ENCODE results near the gene PRSS8. TPM values are rescaled to one million over a fixed set of nuclear protein-coding genes. Genes with fewer than 3 reads are reported as not detected.
"Not testable (repeated sequence)": the region's sequence is repeated elsewhere in the genome, so short reads cannot be mapped to it uniquely, and the experiment has no call there.

The PRSS8 gene
- total and polyA plus RNA-seq, 3 experiments from 2014 or later = not detected

DNA sequence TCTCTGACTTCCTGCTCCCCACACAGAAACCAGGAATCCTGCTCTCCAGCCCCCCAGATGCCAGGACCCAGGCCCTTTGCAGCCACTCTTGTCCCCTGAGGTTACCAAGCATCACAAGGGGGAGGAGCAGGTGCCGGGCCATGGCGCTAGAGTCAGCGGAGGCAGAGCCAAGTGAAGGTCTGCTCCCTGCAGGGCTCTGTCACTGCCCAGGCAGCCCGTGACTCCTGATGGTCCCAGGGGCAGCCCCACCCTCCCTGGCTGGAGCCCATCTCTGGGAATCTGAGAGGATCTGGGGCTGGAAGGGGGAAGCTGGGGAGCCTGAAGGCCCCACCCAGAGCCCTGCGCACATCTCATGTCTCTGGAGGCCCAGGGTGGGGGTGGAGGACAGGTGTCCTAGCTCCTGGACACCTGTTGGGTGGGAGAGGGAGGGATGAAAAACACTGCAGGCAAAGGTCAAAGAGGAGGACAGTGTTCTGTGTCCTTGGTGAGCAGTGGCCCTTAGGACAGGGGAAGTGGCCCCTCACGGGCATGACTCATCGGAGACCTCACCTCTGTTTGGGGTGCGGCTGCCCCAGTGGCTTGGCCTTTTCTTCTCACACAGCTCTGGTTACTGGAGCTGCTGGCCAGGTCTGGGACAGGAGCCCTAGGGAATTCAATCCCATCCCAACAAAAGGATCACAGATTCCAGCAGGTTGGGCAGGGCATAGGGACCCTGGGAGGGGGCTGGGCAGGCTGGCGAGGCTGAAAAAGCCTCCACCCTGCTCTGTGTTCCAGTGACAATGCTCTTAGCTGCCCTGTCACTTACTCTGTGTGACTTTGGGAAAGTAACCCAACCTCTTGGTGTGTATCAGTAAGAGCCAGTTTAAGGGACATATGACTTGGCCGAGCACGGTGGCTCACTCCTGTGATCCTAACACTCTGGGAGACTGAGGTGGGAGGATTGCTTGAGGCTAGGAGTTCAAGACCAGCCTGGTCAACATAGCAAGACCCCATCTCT lies 14.7 kb upstream of the PRSS8 start, which contains the start of gene PRSS36:
Gene PRSS36, minus strand, starts transcription at position 173 of the 997 bp plus-strand sequence. Its CDS starts 31 bp downstream, at position 142.
- ChIA-PET CTCF (interaction anchor here (1.0 to 2.4 kb wide), 2 partner anchors 8 to 76 kb away, joined by 3 to 12 read pairs; partner anchors contain the start of genes ZNF646 and ZNF668), POLR2A (interaction anchor here (0.6 kb wide), 1 partner anchor 20 kb away, joined by 4 read pairs; no protein-coding TSS in a partner anchor)
- no peak within 1 kb of the TSS for H3K27ac ChIP-seq (ENCODE audit: low read depth, low read length)
- no peak for DNase-seq
- H3K9me3 Mint-ChIP-seq = no peaks in the 10 kb centered on the region
- no peaks in the 10 kb centered on the region for H3K27me3 ChIP-seq (ENCODE audit: insufficient read depth, low read length, poor library complexity, severe bottlenecking)
- no peak within 1 kb of the TSS for H3K4me3 Mint-ChIP-seq
- H3K4me1 Mint-ChIP-seq = no peaks in the 10 kb centered on the region
- peaks cover 0 to 1% of the 10 kb centered on the region in 2 donors for H3K27me3 Mint-ChIP-seq
- H3K4me3 ChIP-seq (ENCODE audit: low read length) = no peak within 1 kb of the TSS
- peaks cover 0 to 1% (median 0%) of the 10 kb centered on the region in 3 donors for H3K36me3 Mint-ChIP-seq
- no peaks in the 10 kb centered on the region for H3K36me3 ChIP-seq (ENCODE audit: insufficient read depth, low read length)
- H3K27ac Mint-ChIP-seq = peak within 1 kb of the TSS in 1 of 8 donors; percentile 64
- no peaks in the 10 kb centered on the region for H3K9me3 ChIP-seq (ENCODE audit: low read length)
- H3K4me1 ChIP-seq (ENCODE audit: insufficient read depth, low read length) = no peaks in the 10 kb centered on the region

GRCh38 chr16:31149332-31149731 lies 13.8 kb upstream of the PRSS8 start:
- H3K27ac Mint-ChIP-seq = no peak overlapping the region
- POLR2A ChIA-PET = no interaction called here
- Histone ChIP-seq H3K4me1 (ENCODE audit: insufficient read depth, low read length) (no peaks in the 10 kb centered on the region), H3K9me3 (ENCODE audit: low read length) (no peaks in the 10 kb centered on the region), H3K27ac (ENCODE audit: low read depth, low read length) (no peak overlapping the region), H3K27me3 (ENCODE audit: insufficient read depth, low read length, poor library complexity, severe bottlenecking) (no peaks in the 10 kb centered on the region), H3K36me3 (ENCODE audit: insufficient read depth, low read length) (no peaks in the 10 kb centered on the region), H3K4me3 (ENCODE audit: low read length) (no peak overlapping the region)
- H3K4me3 Mint-ChIP-seq = no peak overlapping the region
- no peaks in the 10 kb centered on the region for H3K4me1 Mint-ChIP-seq
- peaks cover 0 to 1% (median 0%) of the 10 kb centered on the region in 3 donors for H3K36me3 Mint-ChIP-seq
- CTCF ChIA-PET = interaction anchor here (1.0 kb wide), 1 partner anchor 75 kb away, joined by 3 read pairs; the partner anchor contains the start of genes ZNF646 and ZNF668
- H3K9me3 Mint-ChIP-seq = no peaks in the 10 kb centered on the region
- H3K27me3 Mint-ChIP-seq = peaks cover 0 to 1% of the 10 kb centered on the region in 2 donors
- no peak for DNase-seq

- Histone ChIP-seq H3K27me3 (ENCODE audit: insufficient read depth, low read length, poor library complexity, severe bottlenecking) (no peaks in the 10 kb centered on the region), H3K36me3 (ENCODE audit: insufficient read depth, low read length) (no peaks in the 10 kb centered on the region), H3K4me1 (ENCODE audit: insufficient read depth, low read length) (no peaks in the 10 kb centered on the region), H3K4me3 (ENCODE audit: low read length) (no peak overlapping the region), H3K27ac (ENCODE audit: low read depth, low read length) (no peak overlapping the region), H3K9me3 (ENCODE audit: low read length) (no peaks in the 10 kb centered on the region)
- no peak for DNase-seq
- Mint-ChIP-seq H3K36me3 (peaks cover 0 to 1% (median 0%) of the 10 kb centered on the region in 3 donors), H3K9me3 (no peaks in the 10 kb centered on the region), H3K4me3 (no peak overlapping the region), H3K4me1 (peaks cover 0 to under 1% (median 0%) of the 10 kb centered on the region in 3 donors), H3K27me3 (peaks cover 0 to 1% of the 10 kb centered on the region in 2 donors), H3K27ac (peak overlapping the region in 1 of 8 donors; percentile 64)
- ChIA-PET CTCF (interaction anchor here (0.6 kb wide), 1 partner anchor 293 kb away, joined by 3 read pairs; no protein-coding TSS in a partner anchor), POLR2A (no interaction called here)
Observed at GRCh38 chr16:31148896-31149295, 13.4 kb upstream of the PRSS8 start.

DNA sequence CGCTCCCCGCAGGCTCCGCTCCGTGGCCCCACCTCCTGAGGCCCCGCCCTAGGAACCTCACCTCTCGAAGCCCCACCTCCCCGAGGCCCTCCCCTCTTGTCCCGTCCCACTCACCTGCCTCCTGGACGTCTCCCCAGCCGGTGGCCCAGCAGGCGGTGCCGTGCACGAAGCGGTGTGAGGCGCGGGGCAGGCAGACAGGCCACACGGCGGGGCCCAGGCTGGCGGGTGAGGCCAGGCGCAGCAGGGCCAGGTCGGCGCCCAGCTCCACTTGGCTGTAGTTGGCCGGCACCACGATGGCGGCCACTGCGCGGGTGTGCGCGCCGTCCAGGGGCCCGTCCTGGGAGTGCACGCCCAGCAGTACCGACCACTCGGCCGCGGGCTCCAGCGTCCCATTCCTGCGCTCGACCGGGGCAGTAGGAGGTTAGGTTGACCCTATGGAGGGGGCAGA lies 12.8 kb upstream of the PRSS8 start:
- CTCF ChIA-PET = interaction anchor here (0.6 kb wide), 1 partner anchor 293 kb away, joined by 3 read pairs; no protein-coding TSS in a partner anchor
- DNase-seq = no peak
- Mint-ChIP-seq H3K36me3 (peaks cover 0 to 1% (median 0%) of the 10 kb centered on the region in 3 donors), H3K27ac (no peak overlapping the region), H3K4me3 (no peak overlapping the region), H3K27me3 (peaks cover 0 to 1% of the 10 kb centered on the region in 2 donors), H3K9me3 (no peaks in the 10 kb centered on the region), H3K4me1 (peaks cover 0 to 6% (median 2%) of the 10 kb centered on the region in 3 donors)
- peaks cover 6% of the 10 kb centered on the region for H3K4me1 ChIP-seq (ENCODE audit: insufficient read depth, low read length)
- no peaks in the 10 kb centered on the region for H3K9me3 ChIP-seq (ENCODE audit: low read length)
- H3K27me3 ChIP-seq (ENCODE audit: insufficient read depth, low read length, poor library complexity, severe bottlenecking) = no peaks in the 10 kb centered on the region
- no peak overlapping the region for H3K27ac ChIP-seq (ENCODE audit: low read depth, low read length)
- POLR2A ChIA-PET = no interaction called here
- H3K36me3 ChIP-seq (ENCODE audit: insufficient read depth, low read length) = no peaks in the 10 kb centered on the region
- H3K4me3 ChIP-seq (ENCODE audit: low read length) = no peak overlapping the region

GRCh38 chr16:31147574-31147973 lies 12.0 kb upstream of the PRSS8 start:
- Histone ChIP-seq H3K4me3 (ENCODE audit: low read length) (no peak overlapping the region), H3K9me3 (ENCODE audit: low read length) (no peaks in the 10 kb centered on the region), H3K27me3 (ENCODE audit: insufficient read depth, low read length, poor library complexity, severe bottlenecking) (no peaks in the 10 kb centered on the region), H3K4me1 (ENCODE audit: insufficient read depth, low read length) (peaks cover 12% of the 10 kb centered on the region), H3K36me3 (ENCODE audit: insufficient read depth, low read length) (no peaks in the 10 kb centered on the region), H3K27ac (ENCODE audit: low read depth, low read length) (no peak overlapping the region)
- Mint-ChIP-seq H3K27me3 (peaks cover 0 to 1% of the 10 kb centered on the region in 2 donors), H3K4me1 (peaks cover 0 to 7% (median 2%) of the 10 kb centered on the region in 3 donors), H3K36me3 (peaks cover 0 to 1% (median 0%) of the 10 kb centered on the region in 3 donors), H3K4me3 (no peak overlapping the region), H3K9me3 (no peaks in the 10 kb centered on the region), H3K27ac (no peak overlapping the region)
- ChIA-PET POLR2A (no interaction called here), CTCF (no interaction called here)
- DNase-seq = no peak

GRCh38 chr16:31145398-31145990 lies 10.0 kb upstream of the PRSS8 start:
- peak overlapping the region in 2 of 7 donors; percentile 52 to 64 for H3K4me3 Mint-ChIP-seq
- CTCF ChIA-PET = interaction anchor here (0.7 kb wide), 1 partner anchor 32 kb away, joined by 3 read pairs; no protein-coding TSS in a partner anchor
- Histone ChIP-seq H3K27ac (ENCODE audit: low read depth, low read length) (no peak overlapping the region), H3K27me3 (ENCODE audit: insufficient read depth, low read length, poor library complexity, severe bottlenecking) (no peaks in the 10 kb centered on the region), H3K36me3 (ENCODE audit: insufficient read depth, low read length) (no peaks in the 10 kb centered on the region), H3K4me1 (ENCODE audit: insufficient read depth, low read length) (peaks cover 19% of the 10 kb centered on the region), H3K4me3 (ENCODE audit: low read length) (no peak overlapping the region), H3K9me3 (ENCODE audit: low read length) (no peaks in the 10 kb centered on the region)
- no peak for DNase-seq
- H3K4me1 Mint-ChIP-seq = peaks cover 5 to 14% (median 6%) of the 10 kb centered on the region in 3 donors
- H3K36me3 Mint-ChIP-seq = peaks cover 0 to 1% (median 0%) of the 10 kb centered on the region in 3 donors
- POLR2A ChIA-PET = interaction anchor here (0.6 kb wide), 1 partner anchor 160 kb away, joined by 9 read pairs; no protein-coding TSS in a partner anchor
- no peak overlapping the region for H3K27ac Mint-ChIP-seq
- peaks cover 0 to 1% of the 10 kb centered on the region in 2 donors for H3K27me3 Mint-ChIP-seq
- H3K9me3 Mint-ChIP-seq = no peaks in the 10 kb centered on the region

- peaks cover 5 to 14% (median 6%) of the 10 kb centered on the region in 3 donors for H3K4me1 Mint-ChIP-seq
- POLR2A ChIA-PET; H3K4me3 ChIP-seq (ENCODE audit: low read length); H3K27me3 Mint-ChIP-seq; H3K9me3 ChIP-seq (ENCODE audit: low read length); DNase-seq; H3K27me3 ChIP-seq (ENCODE audit: insufficient read depth, low read length, poor library complexity, severe bottlenecking); H3K27ac ChIP-seq (ENCODE audit: low read depth, low read length); H3K36me3 ChIP-seq (ENCODE audit: insufficient read depth, low read length); H3K36me3 Mint-ChIP-seq; H3K9me3 Mint-ChIP-seq; H3K27ac Mint-ChIP-seq: not testable (repeated sequence)
- CTCF ChIA-PET = interaction anchor here (1.2 to 3.6 kb wide), 4 partner anchors 8 to 315 kb away, joined by 3 to 44 read pairs (median 11); partner anchors contain the start of genes ARMC5 and FUS
- peak overlapping the region in 6 of 7 donors; percentile 51 to 90 (median 63) for H3K4me3 Mint-ChIP-seq
- H3K4me1 ChIP-seq (ENCODE audit: insufficient read depth, low read length) = peaks cover 19% of the 10 kb centered on the region
Observed at GRCh38 chr16:31144418-31144817, 8.9 kb upstream of the PRSS8 start.
